K562 (cell line): Measurements from ENCODE around the gene MARK4. TPM values are rescaled to one million over a fixed set of nuclear protein-coding genes. Genes with fewer than 3 reads are reported as not detected.

ENCODE experiments used
- ATAC-seq: fragments of 200-7000 bp; cut with Tn5 transposase; 3 replicates; pipeline ENCODE4 v1.9.1; 2020; ENCODE audit warnings: moderate library complexity
- BruUV-seq: library from RNA; stranded (reverse); fragments of 400-500 nt; replicated peaks from 2 replicates; lab custom pipeline; 2021; lab: Mats Ljungman, UMichigan
- CTCF ChIA-PET: fragments of 300-600 bp; formaldehyde crosslinking; extraction: SDS; loops from one replicate; lab custom pipeline; 2021; ENCODE audit warnings: low intra/inter-chr PET ratio; lab: Yijun Ruan, JAX
- POLR2A ChIA-PET: fragments of 300-600, 350-650 bp; sonication (Branson Sonifier 250); formaldehyde crosslinking; extraction: SDS; loops from one replicate; lab custom pipeline; 2021; ENCODE audit warnings: antibody characterized with exemption, inconsistent platforms; lab: Yijun Ruan, JAX
- DNase-seq, 4 experiments: peaks; one replicate each; pipeline versions ENCODE4 v3.0.0 to v3.0.0-alpha.2; 2011 to 2018; ENCODE audit warnings: low spot score in 3 of 4, mixed read lengths in 3 of 4; ENCODE audit errors: extremely low read depth in 1 of 4
- FAIRE-seq: peaks from 2 replicates; lab custom pipeline; 2011; peaks lifted over from hg19 to GRCh38; lab: Jason Lieb, UNC
- H2AFZ ChIP-seq: 2 replicates; pipeline ENCODE4 v1.6.0; 2011; ENCODE audit warnings: low read depth, low read length, control low read depth, inconsistent platforms
- H3K27ac ChIP-seq: fragments of 200-600 bp; 3 replicates; pipeline ENCODE4 v1.8.0; 2011; ENCODE audit warnings: low read depth, mild to moderate bottlenecking, control low read depth, inconsistent platforms, low read length, moderate library complexity, mixed read lengths; ENCODE audit errors: extremely low read depth
- H3K27me3 ChIP-seq, 2 experiments: fragments of 300-600 bp in 1 of 2; 2 replicates in 1 of 2; 3 replicates in 1 of 2; pipeline versions ENCODE4 v1.6.0 to v1.8.0; 2011; ENCODE audit warnings: inconsistent platforms in 2 of 2, low read length in 2 of 2, mild to moderate bottlenecking in 1 of 2, mixed read lengths in 1 of 2, moderate library complexity in 1 of 2; ENCODE audit not compliant: control insufficient read depth in 2 of 2, insufficient read depth in 2 of 2
- H3K36me3 ChIP-seq: fragments of 300-600 bp; 3 replicates; pipeline ENCODE4 v1.8.0; 2011; ENCODE audit warnings: mild to moderate bottlenecking, low read length, inconsistent platforms; ENCODE audit not compliant: control insufficient read depth, insufficient read depth
- H3K4me1 ChIP-seq, 2 experiments: fragments of 200-600 bp in 1 of 2; replicated peaks in 1 of 2; 2 replicates in 1 of 2; 3 replicates in 1 of 2; pipeline versions ENCODE4 v1.5.1 to v1.8.0; 2011; ENCODE audit warnings: inconsistent platforms in 2 of 2, low read length in 2 of 2, mild to moderate bottlenecking in 1 of 2, mixed read lengths in 1 of 2, moderate library complexity in 1 of 2; ENCODE audit not compliant: control insufficient read depth in 2 of 2, insufficient read depth in 2 of 2
- H3K4me2 ChIP-seq: 2 replicates; pipeline ENCODE4 v1.6.1; 2011; ENCODE audit warnings: low read length, control low read depth, inconsistent platforms, mixed read lengths; ENCODE audit not compliant: insufficient read depth
- H3K4me3 ChIP-seq: fragments of 200-600 bp; sonication (generic), shearing (Covaris generic); 2 replicates; pipeline ENCODE4 v1.5.1; 2016; ENCODE audit warnings: control low read depth, inconsistent platforms
- H3K79me2 ChIP-seq: fragments of 200-600 bp; 3 replicates; pipeline ENCODE4 v1.8.0; 2011; ENCODE audit warnings: low read length, inconsistent platforms; ENCODE audit not compliant: control insufficient read depth, insufficient read depth
- H3K9ac ChIP-seq, 2 experiments: 2 replicates each; pipeline versions ENCODE4 v1.6.0 to v1.6.1; 2011; ENCODE audit warnings: low read depth in 2 of 2, low read length in 2 of 2, control low read depth in 1 of 2, inconsistent platforms in 1 of 2, mild to moderate bottlenecking in 1 of 2, mixed read lengths in 1 of 2; ENCODE audit not compliant: insufficient read depth in 1 of 2
- H3K9me1 ChIP-seq: one replicate; pipeline ENCODE4 v1.6.0; 2011; ENCODE audit warnings: inconsistent platforms, mild to moderate bottlenecking, low read length, moderate library complexity; ENCODE audit not compliant: control insufficient read depth, insufficient read depth
- H3K9me3 ChIP-seq: replicated peaks from 2 replicates; pipeline ENCODE4 v1.5.1; 2011; ENCODE audit warnings: low read depth, low read length, inconsistent platforms; ENCODE audit not compliant: control insufficient read depth, insufficient read depth
- H4K20me1 ChIP-seq: replicated peaks from 2 replicates; pipeline ENCODE4 v1.6.1; 2011; ENCODE audit warnings: low read length, inconsistent platforms, mixed read lengths; ENCODE audit not compliant: control insufficient read depth, insufficient read depth
- BRF2 ChIP-seq: IDR thresholded peaks from 3 replicates; pipeline ENCODE4 v1.6.1; 2011; ENCODE audit warnings: borderline replicate concordance, mild to moderate bottlenecking; ENCODE audit not compliant: insufficient read length, insufficient read depth
- ILK ChIP-seq: fragments of 450-650 bp; IDR thresholded peaks from 2 replicates; pipeline ENCODE4 v1.6.1; 2016; ENCODE audit warnings: missing genetic modification characterization, low read depth, mild to moderate bottlenecking, missing compliant biosample characterization, moderate library complexity, borderline replicate concordance
- KDM2B ChIP-seq: fragments of 250-450 bp; sonication (Bioruptor Pico); IDR thresholded peaks from 2 replicates; pipeline ENCODE4 v1.8.0; 2021; ENCODE audit warnings: mild to moderate bottlenecking, moderate library complexity
- KLF10 ChIP-seq: fragments of 250-450 bp; sonication (Bioruptor Pico); IDR thresholded peaks from 2 replicates; pipeline ENCODE4 v1.6.1; 2021; ENCODE audit warnings: matching md5 sums
- LARP7 ChIP-seq: fragments of 450-650 bp; IDR thresholded peaks from 2 replicates; pipeline ENCODE4 v1.6.1; 2016
- MECOM ChIP-seq: fragments of 250-450 bp; sonication (Bioruptor Pico); IDR thresholded peaks from 2 replicates; pipeline ENCODE4 v1.8.0; 2022; ENCODE audit warnings: inconsistent platforms
- MXI1 ChIP-seq: IDR thresholded peaks from 2 replicates; pipeline ENCODE4 v1.6.1; 2011; ENCODE audit warnings: low read depth, mild to moderate bottlenecking, improper control_type of control experiment, low read length
- NFIC ChIP-seq: fragments of 450-650 bp; IDR thresholded peaks from 2 replicates; pipeline ENCODE4 v1.6.1; 2017; ENCODE audit warnings: mild to moderate bottlenecking, inconsistent platforms
- NR2C2 ChIP-seq, 2 experiments: fragments of 200-800 bp in 1 of 2; sonication (Bioruptor generic) in 1 of 2; sonication (generic) in 1 of 2; formaldehyde crosslinking in 1 of 2; IDR thresholded peaks; 2 replicates each; pipeline versions ENCODE4 v1.6.1 to v1.8.0; 2016 to 2022; ENCODE audit warnings: mild to moderate bottlenecking in 1 of 2, missing compliant biosample characterization in 1 of 2, missing genetic modification characterization in 1 of 2, missing genetic modification reagents in 1 of 2
- PHF20 ChIP-seq: fragments of 450-650 bp; IDR thresholded peaks from 2 replicates; pipeline ENCODE4 v1.6.1; 2018; ENCODE audit not compliant: partially characterized antibody
- PYGO2 ChIP-seq: fragments of 450-650 bp; IDR thresholded peaks from 2 replicates; pipeline ENCODE4 v1.6.1; 2016; ENCODE audit warnings: mild to moderate bottlenecking, missing genetic modification characterization, moderate library complexity, missing compliant biosample characterization
- SMAD1 ChIP-seq: fragments of 150-350 bp; IDR thresholded peaks from 2 replicates; pipeline ENCODE4 v1.6.1; 2014; ENCODE audit warnings: low read length, low read depth; ENCODE audit not compliant: partially characterized antibody
- TCF7L2 ChIP-seq: fragments of 150-350 bp; IDR thresholded peaks from 2 replicates; pipeline ENCODE4 v1.6.1; 2016; ENCODE audit warnings: low read depth, mild to moderate bottlenecking, low read length, moderate library complexity
- ZBTB7A ChIP-seq: IDR thresholded peaks from 2 replicates; pipeline ENCODE4 v1.6.1; 2011; ENCODE audit warnings: low read depth, mild to moderate bottlenecking, low read length, moderate library complexity, borderline replicate concordance; ENCODE audit not compliant: control insufficient read depth
- ZNF507 ChIP-seq: conservative IDR thresholded peaks from 2 replicates; pipeline ENCODE4 v1.6.1; 2017; ENCODE audit warnings: missing genetic modification characterization, missing compliant biosample characterization
- ZNF830 ChIP-seq: fragments of 250-450 bp; sonication (Bioruptor Pico); IDR thresholded peaks from 2 replicates; pipeline ENCODE4 v1.5.0; 2021; ENCODE audit warnings: mild to moderate bottlenecking
- WGBS: fragments of 100-300 bp; shearing (Covaris generic); methylation state at CpG from one replicate; pipeline ENCODE4 v1.1.6; 2016; ENCODE audit warnings: low coverage, mixed read lengths; ENCODE audit not compliant: insufficient coverage; ENCODE audit errors: missing lambda C conversion rate; 5-methylcytosine and 5-hydroxymethylcytosine counted together
- in situ Hi-C: fragments of 300-500 bp; cut with MboI; formaldehyde crosslinking; loops from 4 replicates; pipeline ENCODE4 v1.15.0; 2018; ENCODE audit warnings: inconsistent platforms, mixed read lengths
- intact Hi-C: fragments of 100-400 bp; cut with micrococcal nuclease; formaldehyde crosslinking; loops from 2 replicates; pipeline ENCODE4 v1.14.2; 2022
- polyA plus RNA-seq, 8 experiments: library from polyadenylated mRNA; depleted of rRNA in 4 of 8; stranded (reverse) in 5 of 8; unstranded in 3 of 8; fragments of >200 nt; fragmentation: Nextera tagmentation in 2 of 8; fragmentation: Illumina TruSeq in 1 of 8; extraction: Ambion mirVana in 2 of 8; extraction: Trizol in 1 of 8; gene quantifications; 2 replicates each; pipeline versions ENCODE4 v1.2.1 to v1.2.3, GENCODE V29; 2011 to 2014; ENCODE audit warnings: inconsistent platforms in 1 of 8, missing spikeins in 1 of 8
- total RNA-seq, 7 experiments: library from RNA; depleted of rRNA in 6 of 7; stranded (reverse); fragments of >200 nt in 6 of 7; fragmentation: Illumina TruSeq in 2 of 7; extraction: Trizol in 2 of 7; gene quantifications; 2 replicates each; pipeline versions ENCODE4 v1.2.1 to v1.2.3, GENCODE V29; 2011 to 2021; ENCODE audit warnings: low replicate concordance in 1 of 7
- TF ChIP-seq, protein P1 (sequence below): fragments of 200-800 bp; sonication (Bioruptor generic); IDR thresholded peaks from 2 replicates; pipeline ENCODE4 v1.6.1; 2017; ENCODE audit warnings: missing genetic modification characterization, missing compliant biosample characterization

Gene MARK4
- total and polyA plus RNA-seq, 9 of the 15 experiments (the other 6 are each of a cell fraction or from before 2014, with no cell fraction given), result 0.52 to 29.4 (median 8.6) TPM

DNA sequence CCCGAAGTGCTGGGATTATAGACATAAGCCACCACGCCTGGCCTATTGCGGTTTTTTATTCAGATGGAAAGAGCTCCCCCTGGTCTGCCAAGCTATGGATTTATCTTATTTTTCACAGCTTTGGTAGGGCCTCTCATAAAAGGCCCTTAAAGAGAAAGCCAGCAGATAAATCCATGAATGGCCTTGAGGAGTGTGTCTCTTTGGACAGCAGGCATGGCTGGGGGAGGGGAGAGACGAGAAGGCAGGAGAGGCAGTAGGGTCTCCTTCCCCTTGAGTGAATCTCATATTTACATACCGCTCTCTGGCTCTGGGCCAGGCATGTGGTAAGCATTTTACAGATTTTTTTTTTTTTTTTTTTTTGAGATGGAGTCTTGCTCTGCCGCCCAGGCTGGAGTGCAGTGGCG, 25.2 kb downstream of the MARK4 start:
- peak; percentile 13; the same call in 1 of the 3 replicates for ATAC-seq
- no peak for TF ChIP-seq NR2C2 (CRISPR knock-in tag; IDR thresholded peaks at IDR 0.05)
- no peak for TF ChIP-seq NR2C2 (tag; IDR thresholded peaks at IDR 0.05)
- no peak for TF ChIP-seq LARP7
- TF ChIP-seq KLF10 (CRISPR knock-in tag), result no peak
- no peak for TF ChIP-seq ILK (tag)
- TF ChIP-seq TCF7L2, result no peak
- peak; percentile 86 for TF ChIP-seq NFIC
- no peak for TF ChIP-seq ZNF830 (CRISPR knock-in tag)
- TF ChIP-seq SMAD1, result no peak
- no peak for TF ChIP-seq KDM2B (CRISPR knock-in tag)
- TF ChIP-seq, protein P1, sequence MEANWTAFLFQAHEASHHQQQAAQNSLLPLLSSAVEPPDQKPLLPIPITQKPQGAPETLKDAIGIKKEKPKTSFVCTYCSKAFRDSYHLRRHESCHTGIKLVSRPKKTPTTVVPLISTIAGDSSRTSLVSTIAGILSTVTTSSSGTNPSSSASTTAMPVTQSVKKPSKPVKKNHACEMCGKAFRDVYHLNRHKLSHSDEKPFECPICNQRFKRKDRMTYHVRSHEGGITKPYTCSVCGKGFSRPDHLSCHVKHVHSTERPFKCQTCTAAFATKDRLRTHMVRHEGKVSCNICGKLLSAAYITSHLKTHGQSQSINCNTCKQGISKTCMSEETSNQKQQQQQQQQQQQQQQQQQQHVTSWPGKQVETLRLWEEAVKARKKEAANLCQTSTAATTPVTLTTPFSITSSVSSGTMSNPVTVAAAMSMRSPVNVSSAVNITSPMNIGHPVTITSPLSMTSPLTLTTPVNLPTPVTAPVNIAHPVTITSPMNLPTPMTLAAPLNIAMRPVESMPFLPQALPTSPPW (CRISPR knock-in tag), result no peak
- TF ChIP-seq BRF2, result no peak
- TF ChIP-seq ZNF507 (tag), result no peak
- no peak for TF ChIP-seq MECOM (CRISPR knock-in tag)
- no peak for TF ChIP-seq PHF20
- no peak for TF ChIP-seq PYGO2
- no peak for TF ChIP-seq MXI1
- peak; percentile 24; the same call in 1 of the 2 replicates for TF ChIP-seq ZBTB7A
- CTCF ChIA-PET, result no interaction called here

More for the DNA sequence above, 25.2 kb downstream of the MARK4 start:
- H4K20me1 ChIP-seq, result no peaks in the 10 kb centered on the region
- no peak overlapping the region for H2AFZ ChIP-seq
- H3K9me1 ChIP-seq, result no peaks in the 10 kb centered on the region
- H3K79me2 ChIP-seq, result no peaks in the 10 kb centered on the region
- H3K4me3 ChIP-seq, result no peak overlapping the region
- no peak overlapping the region for H3K9ac ChIP-seq
- POLR2A ChIA-PET, result interaction anchor here (0.5 to 2.3 kb wide), 5 partner anchors 9 to 32 kb away, joined by 3 to 5 read pairs (median 4); no protein-coding TSS in a partner anchor
- H3K4me1 ChIP-seq, result peaks cover 17 to 31% of the 10 kb centered on the region in 2 experiments; a peak in 4 of 5 replicates
- DNase-seq, result peak in 1 of 4 experiments; percentile 48
- peaks cover 51% of the 10 kb centered on the region for H3K36me3 ChIP-seq
- 44% methylated on average over 5 of the region's 7 CpGs for whole genome bisulfite sequencing
- H3K4me2 ChIP-seq, result no peak overlapping the region
- no peaks in the 10 kb centered on the region for H3K9me3 ChIP-seq
- no peak overlapping the region; the same call in 2 of the 3 replicates for H3K27ac ChIP-seq
- no peaks in the 10 kb centered on the region for H3K27me3 ChIP-seq
- FAIRE-seq, result no peak
- no TSS peak for BruUV-seq
- in situ Hi-C loops (no loop called here), intact Hi-C loops (no loop called here)
